Dedifferentiated amniotic fluid mesenchymal stem cell (primary cell): ENCODE data around the gene ZNF775.

Experiments used
- DNase-seq: peaks from one replicate; pipeline ENCODE4 v3.0.0-alpha.2; 2016; ENCODE audit errors: extremely low spot score

ZNF775 gene

GRCh38 chr7:150378853-150379440 is at the start of gene ZNF775:
TSS of gene ZNF775 (plus strand) at chr7:150379330. CDS start at chr7:150388471, 9,141 bp downstream.
- DNase-seq: peak; percentile 90

- DNase-seq: no peak
These were observed 49.6 kb upstream of the ZNF775 start for GRCh38 chr7:150329331-150330120.

DNA sequence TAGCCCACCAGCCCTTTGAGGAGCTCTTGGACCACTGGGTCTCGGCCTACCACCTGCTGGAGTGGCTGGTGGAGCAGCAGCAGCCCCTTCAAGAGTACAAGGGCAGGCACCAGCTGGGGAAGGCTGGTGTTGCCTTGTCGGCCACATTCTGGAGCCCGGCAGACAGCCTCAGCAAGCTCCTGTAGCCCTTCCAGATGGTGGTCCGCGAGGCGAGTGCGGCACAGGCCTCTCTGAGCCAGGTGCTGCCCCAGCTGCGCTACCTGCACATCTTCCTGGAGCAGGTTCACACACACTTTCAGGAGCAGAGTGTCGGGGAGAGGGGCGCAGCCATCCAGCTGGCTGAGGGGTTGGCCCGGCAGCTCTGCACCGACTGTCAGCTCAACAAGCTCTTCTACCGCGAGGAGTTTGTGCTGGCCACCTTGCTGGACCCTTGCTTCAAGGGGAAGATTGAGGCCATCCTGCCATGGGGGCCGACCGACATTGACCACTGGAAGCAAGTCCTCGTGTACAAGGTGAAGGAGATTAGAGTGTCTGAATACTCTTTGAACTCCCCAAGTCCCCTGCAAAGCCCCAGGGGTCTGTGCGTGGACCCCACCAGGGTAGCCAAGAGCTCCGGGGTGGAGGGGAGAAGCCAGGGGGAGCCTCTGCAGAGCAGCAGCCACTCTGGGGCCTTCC is 48.8 kb upstream of the ZNF775 start:
- DNase-seq: no peak

- no peak for DNase-seq
These were observed 46.1 kb upstream of the ZNF775 start for GRCh38 chr7:150332852-150333635.

GRCh38 chr7:150333659-150334058 is 45.5 kb upstream of the ZNF775 start:
- no peak for DNase-seq

DNA sequence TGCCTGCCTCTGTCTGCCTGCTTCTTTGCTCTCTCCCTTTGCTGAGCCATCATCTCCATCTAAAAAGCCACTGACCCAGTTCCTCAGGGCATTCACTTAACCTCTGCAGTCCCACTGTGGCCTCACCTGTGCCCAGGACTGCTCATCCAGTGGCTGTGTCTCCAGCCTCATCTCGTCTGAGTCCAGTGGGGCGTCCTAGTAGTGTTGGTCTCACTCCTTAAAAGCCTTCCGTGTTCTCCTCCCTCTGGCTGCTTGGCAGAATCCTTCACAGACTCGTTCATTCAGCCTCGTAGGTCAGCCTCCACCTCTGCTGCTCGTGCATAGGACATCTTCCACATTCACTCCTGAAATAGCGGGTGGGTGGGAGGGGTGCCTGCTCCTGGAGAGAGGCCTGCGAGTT is 45.0 kb upstream of the ZNF775 start:
- DNase-seq: no peak

DNA sequence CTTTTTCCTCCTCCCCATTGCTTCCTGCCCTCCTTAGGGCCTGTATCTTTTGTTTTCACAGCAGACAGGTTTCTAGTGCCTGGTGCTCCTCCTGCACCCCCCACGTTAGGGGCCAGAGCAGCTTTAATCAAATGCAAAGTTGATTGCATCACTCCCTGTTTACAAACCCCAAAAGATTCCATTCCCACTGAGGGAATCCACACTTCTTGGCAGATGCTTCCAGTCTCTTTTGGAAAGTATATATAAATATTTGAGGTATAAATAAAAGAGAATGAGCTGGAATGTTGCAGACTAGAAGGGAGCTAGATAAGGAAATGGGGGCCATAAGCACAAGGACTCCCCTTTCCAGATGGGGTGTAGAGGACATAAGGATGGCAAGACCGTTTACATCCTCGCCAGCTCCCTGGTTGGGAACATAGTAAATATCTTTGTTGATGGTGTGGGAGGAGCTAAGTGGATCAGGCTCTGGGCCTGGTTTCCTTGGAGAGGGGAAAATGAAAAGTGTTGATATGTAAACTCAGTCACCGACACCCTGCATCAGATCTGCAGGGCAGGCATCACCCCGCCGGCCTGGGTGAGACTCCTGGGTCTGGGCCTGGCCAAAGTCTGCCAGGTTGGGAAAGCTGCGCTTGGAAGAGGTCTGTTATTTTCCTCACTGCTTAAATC is 43.9 kb upstream of the ZNF775 start:
- DNase-seq: peak; percentile 52

- DNase-seq: no peak
These were observed 43.4 kb upstream of the ZNF775 start for GRCh38 chr7:150335774-150336112.

DNA sequence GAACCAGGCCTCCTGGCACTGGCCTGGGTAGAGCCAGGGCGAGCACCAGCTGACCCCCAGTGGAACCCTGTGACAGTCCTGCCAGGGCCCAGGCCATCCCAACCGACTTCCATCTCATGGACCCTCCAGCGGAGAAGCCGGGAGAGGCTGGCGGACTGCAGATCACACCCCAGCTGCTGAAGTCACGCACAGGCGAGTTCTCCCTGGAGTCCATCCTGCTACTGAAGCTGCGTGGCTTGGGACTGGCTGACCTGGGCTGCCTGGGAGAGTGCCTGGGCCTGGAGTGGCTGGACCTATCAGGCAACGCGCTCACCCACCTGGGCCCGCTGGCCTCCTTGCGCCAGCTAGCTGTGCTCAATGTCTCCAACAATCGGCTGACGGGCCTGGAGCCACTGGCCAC is 42.4 kb upstream of the ZNF775 start:
- DNase-seq: no peak

GRCh38 chr7:150337179-150337578 is 42.0 kb upstream of the ZNF775 start:
- DNase-seq: no peak

GRCh38 chr7:150337659-150338081 is 41.5 kb upstream of the ZNF775 start:
- no peak for DNase-seq

GRCh38 chr7:150338166-150338829 is 40.8 kb upstream of the ZNF775 start:
- no peak for DNase-seq

GRCh38 chr7:150339409-150339809 is 39.7 kb upstream of the ZNF775 start:
- DNase-seq: no peak

- no peak for DNase-seq
These were observed 38.9 kb upstream of the ZNF775 start for GRCh38 chr7:150340024-150340749.

DNA sequence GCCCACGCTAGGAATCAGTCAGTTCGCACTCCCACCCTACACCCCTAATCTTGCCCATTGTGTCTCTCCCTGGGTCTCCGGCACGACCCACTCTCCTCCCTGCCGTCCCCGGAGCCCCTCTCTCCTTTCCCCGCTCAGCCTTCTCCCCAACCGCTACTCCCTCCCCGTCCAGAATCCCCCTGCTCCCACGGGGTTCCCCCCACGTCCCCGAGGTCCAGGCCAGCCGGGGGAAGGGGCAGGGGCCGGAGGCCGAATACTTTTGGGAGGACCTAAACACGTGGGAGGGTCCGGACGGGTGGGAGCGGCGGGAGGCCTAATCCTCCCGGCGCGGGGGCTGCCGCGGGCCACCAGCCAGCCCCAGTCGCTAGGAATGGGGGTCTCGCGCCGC is 38.3 kb upstream of the ZNF775 start:
- no peak for DNase-seq

GRCh38 chr7:150341263-150342120 is 37.6 kb upstream of the ZNF775 start, which contains the start of gene RARRES2:
TSS of gene RARRES2 (minus strand) at chr7:150341629. CDS start at chr7:150340609, 1,020 bp downstream.
- no peak for DNase-seq

GRCh38 chr7:150342121-150342408 is 37.1 kb upstream of the ZNF775 start:
- no peak for DNase-seq

DNA sequence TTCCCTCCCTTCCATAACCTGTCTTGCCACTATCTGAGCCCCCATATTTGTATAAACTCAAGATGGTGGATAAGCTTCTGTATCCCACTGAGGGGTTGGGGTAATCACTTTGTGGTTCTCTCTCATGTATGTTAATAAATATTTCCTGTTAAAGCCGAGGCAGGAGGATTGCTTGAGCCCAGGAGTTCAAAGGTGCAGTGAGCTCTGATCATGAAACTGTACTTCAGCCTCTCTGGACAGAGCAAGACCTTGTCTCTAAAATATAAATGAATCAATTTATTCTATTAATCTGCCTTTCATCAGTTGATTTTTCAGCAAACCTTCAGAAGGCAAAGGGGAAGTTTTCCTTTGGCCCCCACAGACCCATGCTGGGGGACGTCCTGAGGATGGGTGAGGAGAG is 35.9 kb upstream of the ZNF775 start:
- no peak for DNase-seq

DNA sequence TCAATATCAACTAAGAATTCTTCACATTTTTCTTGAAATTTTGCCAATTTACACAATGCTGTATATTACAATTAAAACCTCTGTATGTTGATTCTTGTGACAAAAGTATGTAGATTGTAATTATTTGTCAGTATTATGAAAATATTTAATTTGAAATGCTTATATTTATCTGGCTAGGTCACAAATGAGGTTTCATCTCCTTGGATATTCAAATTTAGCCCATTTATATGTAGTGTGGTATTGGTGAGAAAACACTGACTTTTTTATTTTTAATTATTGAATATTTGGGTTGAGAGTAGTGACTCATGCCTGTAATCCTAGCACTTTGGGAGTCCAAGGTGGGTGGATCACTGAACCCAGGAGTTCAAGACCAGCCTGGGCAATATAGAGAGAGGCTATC is 34.8 kb upstream of the ZNF775 start:
- no peak for DNase-seq

- DNase-seq: no peak
These were observed 34.1 kb upstream of the ZNF775 start for GRCh38 chr7:150345012-150345411.
